ENCODE results near the gene TIPRL. TPM values are rescaled to one million over a fixed set of nuclear protein-coding genes. Genes with fewer than 3 reads are reported as not detected.

Gene TIPRL
- total and polyA plus RNA-seq, 9 of the 15 experiments (the other 6 are each of a cell fraction or from before 2014, with no cell fraction given) = 41.4 to 90.2 (median 69.9) TPM

DNA sequence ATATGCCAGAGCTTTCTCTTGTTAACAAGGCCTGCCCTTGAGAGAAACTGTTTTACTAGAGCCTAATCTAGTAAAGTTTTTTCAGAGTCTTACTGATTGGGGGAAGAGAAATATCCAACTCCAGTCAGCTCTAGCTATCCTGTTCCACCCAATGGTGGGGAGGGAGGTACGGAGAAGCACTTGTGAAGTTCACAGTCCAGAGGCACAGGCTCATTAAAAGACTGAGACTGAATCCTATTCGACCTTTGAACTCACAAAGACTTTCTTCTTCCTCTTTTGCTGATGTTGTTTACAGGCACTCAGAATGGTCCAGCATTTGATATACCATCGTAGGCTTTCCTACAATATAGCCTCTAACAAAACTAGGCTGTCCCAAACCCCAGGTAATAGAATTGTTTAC, 31.6 kb downstream of the TIPRL start:
- Histone ChIP-seq H4K20me1 (replicated peaks; ENCODE audit: control insufficient read depth, insufficient read depth, low read length) (no peaks in the 10 kb centered on the region), H3K9me3 (replicated peaks; ENCODE audit: control insufficient read depth, insufficient read depth, low read depth, low read length) (peaks cover 3% of the 10 kb centered on the region; the same call in 1 of the 2 replicates), H3K9me1 (ENCODE audit: control insufficient read depth, insufficient read depth, low read length) (no peaks in the 10 kb centered on the region), H2AFZ (ENCODE audit: low read depth, low read length) (no peak overlapping the region), H3K4me2 (ENCODE audit: insufficient read depth, low read length) (no peak overlapping the region), H3K79me2 (ENCODE audit: control insufficient read depth, insufficient read depth, low read length) (no peaks in the 10 kb centered on the region), H3K9ac (ENCODE audit: insufficient read depth in 1 of 2, low read depth in 2 of 2, low read length in 2 of 2) (no peak overlapping the region), H3K27ac (ENCODE audit: extremely low read depth, low read depth, low read length) (no peak overlapping the region), H3K4me1 (replicated peaks in 1 of 2; ENCODE audit: control insufficient read depth in 2 of 2, insufficient read depth in 2 of 2, low read length in 2 of 2) (no peaks in the 10 kb centered on the region), H3K36me3 (ENCODE audit: control insufficient read depth, insufficient read depth, low read length) (peaks cover 34% of the 10 kb centered on the region), H3K27me3 (ENCODE audit: control insufficient read depth in 2 of 2, insufficient read depth in 2 of 2, low read length in 2 of 2) (no peaks in the 10 kb centered on the region), H3K4me3 (no peak overlapping the region)
- no peak for ATAC-seq
- TF ChIP-seq NR2C2 (CRISPR knock-in tag; IDR thresholded peaks at IDR 0.05) = peak; percentile 68; the same call in 1 of the 2 replicates
- peak; percentile 41; the same call in 1 of the 2 replicates for TF ChIP-seq NR2C2 (tag; IDR thresholded peaks at IDR 0.05)
- TF ChIP-seq NR2C1 (IDR thresholded peaks at IDR 0.05) = peak; percentile 66
- peak; percentile 49; the same call in 1 of the 2 replicates for TF ChIP-seq NR2C1 (tag; IDR thresholded peaks at IDR 0.05)
- TF ChIP-seq TEAD2 (tag; IDR thresholded peaks at IDR 0.05) = no peak
- TF ChIP-seq SMARCB1 (IDR thresholded peaks at IDR 0.05; ENCODE audit: insufficient read length, low read depth) = no peak
- TF ChIP-seq CBX2 (IDR thresholded peaks at IDR 0.05; ENCODE audit: insufficient read depth, low read length, poor library complexity, severe bottlenecking) = no peak
- ChIA-PET POLR2A (interaction anchor here (0.5 kb wide), 1 partner anchor 385 kb away, joined by 3 read pairs; no protein-coding TSS in a partner anchor), CTCF (ENCODE audit: low intra/inter-chr PET ratio) (no interaction called here)
- no peak for DNase-seq (ENCODE audit: extremely low read depth in 1 of 4, low spot score in 3 of 4)
- intact Hi-C loops (cut with micrococcal nuclease) (no loop called here), in situ Hi-C loops (cut with MboI) (no loop called here)
- BruUV-seq (replicated peaks) = no TSS peak
- FAIRE-seq = no peak
- 67% methylated on average over 3 of the region's 3 CpGs for WGBS (ENCODE audit: insufficient coverage, low coverage, missing lambda C conversion rate)
